AG10803 (cell line): Measurements from ENCODE around the gene PACS2.

Experiments
- DNase-seq: peaks from one replicate; pipeline ENCODE4 v3.0.0; 2010; ENCODE audit warnings: low read depth
- H3K4me3 ChIP-seq: 2 replicates; pipeline ENCODE4 v1.5.1; 2011; ENCODE audit warnings: mild to moderate bottlenecking, low read length, control low read depth
- TF ChIP-seq, protein P1 (sequence below): conservative IDR thresholded peaks from 2 replicates; pipeline ENCODE4 v1.5.1; 2011; ENCODE audit warnings: mild to moderate bottlenecking, low read length, control low read depth, inconsistent platforms

The PACS2 gene

DNA sequence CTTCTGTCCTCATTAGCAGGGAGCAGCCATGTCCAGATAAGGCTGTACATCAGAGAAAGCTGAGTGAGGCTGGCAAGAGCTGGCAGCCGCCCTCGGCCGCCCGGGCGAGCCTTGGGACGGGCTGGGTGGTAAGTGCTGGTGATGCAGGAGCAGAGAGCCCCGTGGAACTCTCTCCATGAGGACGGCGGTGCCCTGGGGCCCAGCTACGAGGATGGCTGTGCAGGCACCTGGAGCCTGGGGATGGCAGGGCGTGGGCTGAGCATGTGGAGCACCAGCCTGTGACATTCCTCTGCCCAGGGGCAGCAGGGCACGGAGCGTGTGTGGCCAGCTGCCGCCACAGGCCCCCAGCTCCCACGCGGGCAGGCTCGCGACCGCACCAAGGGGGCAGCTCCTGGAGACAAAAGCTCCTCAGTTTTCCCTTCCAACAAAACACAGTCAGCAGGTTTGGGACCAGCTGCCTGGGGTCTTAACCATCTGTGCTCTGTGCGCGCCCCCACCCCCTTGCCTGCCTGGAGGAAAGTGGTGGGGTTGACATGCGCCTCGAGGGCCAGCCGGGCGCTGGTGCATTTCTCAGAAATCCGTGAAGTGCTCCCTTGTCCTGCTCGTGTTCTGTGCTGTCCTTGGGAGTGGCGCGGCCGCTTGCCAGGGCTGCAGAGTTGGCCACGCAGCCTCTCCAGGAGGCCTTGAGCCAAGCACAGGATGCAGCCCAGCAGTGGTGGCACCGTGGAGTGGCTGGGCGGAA is 21.4 kb downstream of the PACS2 start:
- DNase-seq = no peak
- TF ChIP-seq, protein P1, sequence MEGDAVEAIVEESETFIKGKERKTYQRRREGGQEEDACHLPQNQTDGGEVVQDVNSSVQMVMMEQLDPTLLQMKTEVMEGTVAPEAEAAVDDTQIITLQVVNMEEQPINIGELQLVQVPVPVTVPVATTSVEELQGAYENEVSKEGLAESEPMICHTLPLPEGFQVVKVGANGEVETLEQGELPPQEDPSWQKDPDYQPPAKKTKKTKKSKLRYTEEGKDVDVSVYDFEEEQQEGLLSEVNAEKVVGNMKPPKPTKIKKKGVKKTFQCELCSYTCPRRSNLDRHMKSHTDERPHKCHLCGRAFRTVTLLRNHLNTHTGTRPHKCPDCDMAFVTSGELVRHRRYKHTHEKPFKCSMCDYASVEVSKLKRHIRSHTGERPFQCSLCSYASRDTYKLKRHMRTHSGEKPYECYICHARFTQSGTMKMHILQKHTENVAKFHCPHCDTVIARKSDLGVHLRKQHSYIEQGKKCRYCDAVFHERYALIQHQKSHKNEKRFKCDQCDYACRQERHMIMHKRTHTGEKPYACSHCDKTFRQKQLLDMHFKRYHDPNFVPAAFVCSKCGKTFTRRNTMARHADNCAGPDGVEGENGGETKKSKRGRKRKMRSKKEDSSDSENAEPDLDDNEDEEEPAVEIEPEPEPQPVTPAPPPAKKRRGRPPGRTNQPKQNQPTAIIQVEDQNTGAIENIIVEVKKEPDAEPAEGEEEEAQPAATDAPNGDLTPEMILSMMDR = no peak
- no peak overlapping the region for H3K4me3 ChIP-seq

GRCh38 chr14:105336477-105337287 is 22.1 kb downstream of the PACS2 start:
- no peak overlapping the region for H3K4me3 ChIP-seq
- TF ChIP-seq, protein P1 = no peak
- no peak for DNase-seq

GRCh38 chr14:105337433-105337832 is 22.9 kb downstream of the PACS2 start:
- no peak for DNase-seq
- TF ChIP-seq, protein P1 = no peak
- no peak overlapping the region for H3K4me3 ChIP-seq

GRCh38 chr14:105337966-105338741 is 23.6 kb downstream of the PACS2 start:
- no peak overlapping the region for H3K4me3 ChIP-seq
- DNase-seq = peak; percentile 18
- TF ChIP-seq, protein P1 = no peak

DNA sequence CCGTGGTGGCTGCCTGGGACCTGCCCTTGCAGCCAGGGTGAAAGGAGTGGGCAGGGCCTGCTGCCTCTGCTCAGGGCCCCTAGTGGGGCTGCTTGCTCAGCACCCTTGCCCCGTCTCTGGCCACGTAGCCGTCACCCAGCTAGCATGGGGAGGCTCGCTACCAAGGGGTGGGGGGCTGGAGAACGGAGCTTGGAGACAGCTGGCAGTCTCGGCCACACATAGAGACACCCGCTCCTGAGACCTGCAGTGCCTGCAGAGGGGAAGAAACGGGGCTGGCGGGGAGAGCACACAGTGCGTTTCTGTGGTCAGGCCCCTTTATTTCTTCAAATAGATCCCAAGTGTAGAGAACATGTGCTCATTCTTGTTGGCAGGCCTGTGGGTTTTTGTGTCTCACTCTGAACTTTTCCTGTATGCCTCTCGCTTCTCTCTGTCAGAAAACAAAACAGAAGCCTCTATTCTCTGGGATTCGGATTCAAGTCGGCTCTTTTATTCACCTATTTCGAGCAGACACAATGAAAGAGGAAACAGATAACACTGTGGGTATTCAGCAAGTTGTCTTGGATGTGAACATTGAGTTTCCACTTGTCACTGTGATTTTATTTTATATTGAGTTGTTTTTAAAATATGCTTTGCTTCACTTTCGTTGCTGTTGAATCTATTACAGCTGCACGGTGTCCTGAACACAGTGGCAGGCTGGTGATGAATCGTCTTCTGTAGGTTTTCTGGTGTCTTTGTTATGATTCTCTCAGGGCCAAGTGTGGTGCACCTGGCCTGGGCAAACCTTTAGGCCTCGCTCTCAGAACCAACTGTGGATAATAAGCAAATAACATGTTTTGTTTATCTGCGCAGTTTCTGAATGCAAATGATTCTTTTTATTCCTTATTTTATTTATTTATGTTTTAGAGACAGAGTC is 26.5 kb downstream of the PACS2 start:
- TF ChIP-seq, protein P1 = no peak
- no peak overlapping the region for H3K4me3 ChIP-seq
- peak; percentile 16 for DNase-seq

- DNase-seq = no peak
- no peak overlapping the region for H3K4me3 ChIP-seq
- TF ChIP-seq, protein P1 = no peak
Measured at GRCh38 chr14:105343194-105343593, 28.6 kb downstream of the PACS2 start.
